HAP-1 (cell line): ENCODE measurements around the gene ZNF608.
A peak's percentile ranks its signal among the peaks of the same experiment; 100 is the strongest.

ENCODE experiments used
- DNase-seq, 2 experiments: peaks; one replicate each; pipeline ENCODE4 v3.0.0-alpha.2; 2016 to 2020; ENCODE audit warnings: low spot score in 2 of 2
- H3K27me3 ChIP-seq: fragments of 250-450 bp; sonication (Bioruptor Pico); 2 replicates; pipeline ENCODE4 v1.5.1; 2020; ENCODE audit warnings: low read depth, mild to moderate bottlenecking, moderate library complexity
- H3K36me3 ChIP-seq: fragments of 250-450 bp; sonication (Bioruptor Pico); replicated peaks from 2 replicates; pipeline ENCODE4 v1.5.1; 2020; ENCODE audit warnings: mild to moderate bottlenecking
- H3K4me1 ChIP-seq: fragments of 250-450 bp; sonication (Bioruptor Pico); 2 replicates; pipeline ENCODE4 v1.5.1; 2020; ENCODE audit warnings: mild to moderate bottlenecking
- H3K4me3 ChIP-seq: fragments of 250-450 bp; sonication (Bioruptor Pico); 2 replicates; pipeline ENCODE4 v1.5.1; 2020; ENCODE audit warnings: mild to moderate bottlenecking, moderate library complexity
- H3K9me3 ChIP-seq: fragments of 250-450 bp; sonication (Bioruptor Pico); 2 replicates; pipeline ENCODE4 v1.5.1; 2020; ENCODE audit warnings: mild to moderate bottlenecking, moderate library complexity
- in situ Hi-C: fragments of 300-500 bp; cut with MboI; formaldehyde crosslinking; loops from 3 replicates; pipeline ENCODE4 v1.14.3; 2020; ENCODE audit warnings: low sequenced_read_pairs, inconsistent platforms, mixed read lengths

Gene ZNF608

DNA sequence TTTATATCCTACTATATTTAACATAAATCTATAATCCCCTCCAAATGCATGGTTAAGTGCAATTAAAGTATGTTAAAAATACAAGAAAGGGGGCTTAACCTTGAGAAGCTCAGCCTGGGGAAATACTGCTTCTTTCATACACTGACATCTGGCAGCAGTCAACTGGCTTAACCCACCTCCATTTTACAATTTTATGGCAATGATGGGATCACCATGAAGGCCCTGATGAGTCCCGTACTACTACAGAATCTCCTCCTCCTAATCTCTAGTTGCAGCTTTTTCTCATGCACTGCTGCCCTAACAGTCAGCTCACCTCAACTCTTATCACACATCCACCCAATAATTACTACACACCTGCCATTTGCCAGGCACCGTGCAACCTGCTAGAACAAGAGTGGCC, 40.9 kb downstream of the ZNF608 start:
- H3K4me1 ChIP-seq: peaks cover 66% of the 10 kb centered on the region
- in situ Hi-C loops: no loop called here
- peak; percentile 57 to 85 for DNase-seq
- H3K36me3 ChIP-seq: no peaks in the 10 kb centered on the region
- H3K27me3 ChIP-seq: no peaks in the 10 kb centered on the region
- no peak overlapping the region for H3K4me3 ChIP-seq
- H3K9me3 ChIP-seq: no peaks in the 10 kb centered on the region

DNA sequence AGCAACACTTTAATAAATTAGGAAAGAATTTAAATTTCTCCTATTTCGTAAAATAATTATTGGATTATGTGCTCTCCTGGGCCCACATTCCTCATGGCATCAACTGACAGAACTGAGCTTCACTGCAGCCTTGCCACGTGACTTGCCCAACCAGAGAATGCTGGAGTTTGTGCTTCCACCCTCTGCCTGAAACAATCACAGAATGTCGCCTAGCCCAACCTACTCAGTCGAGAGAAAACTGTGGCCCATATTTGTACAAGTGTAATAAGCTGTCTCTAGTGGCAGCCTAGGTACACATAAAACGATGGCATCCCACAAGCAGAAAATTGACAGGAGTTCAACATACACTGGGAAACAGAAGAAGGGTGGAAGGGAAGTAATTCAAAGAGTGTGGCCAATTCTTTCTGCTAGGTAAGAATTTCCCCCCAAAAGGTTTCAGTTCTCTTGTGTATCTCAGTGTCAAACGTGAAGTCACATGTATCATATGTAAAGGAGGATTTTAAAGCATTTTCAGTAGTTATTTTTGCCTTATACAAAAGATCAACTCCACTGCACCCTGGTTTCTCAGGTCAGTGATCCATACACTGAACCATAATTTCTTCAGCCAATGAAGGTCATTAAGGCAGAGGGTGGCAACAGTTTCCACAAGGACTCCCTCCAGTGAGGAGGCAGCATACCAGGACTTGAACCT, 41.7 kb downstream of the ZNF608 start:
- Histone ChIP-seq H3K27me3 (no peaks in the 10 kb centered on the region), H3K4me3 (no peak overlapping the region), H3K9me3 (no peaks in the 10 kb centered on the region), H3K4me1 (peaks cover 61% of the 10 kb centered on the region), H3K36me3 (no peaks in the 10 kb centered on the region)
- DNase-seq: peak in 1 of 2 experiments; percentile 24
- in situ Hi-C loops: no loop called here

DNA sequence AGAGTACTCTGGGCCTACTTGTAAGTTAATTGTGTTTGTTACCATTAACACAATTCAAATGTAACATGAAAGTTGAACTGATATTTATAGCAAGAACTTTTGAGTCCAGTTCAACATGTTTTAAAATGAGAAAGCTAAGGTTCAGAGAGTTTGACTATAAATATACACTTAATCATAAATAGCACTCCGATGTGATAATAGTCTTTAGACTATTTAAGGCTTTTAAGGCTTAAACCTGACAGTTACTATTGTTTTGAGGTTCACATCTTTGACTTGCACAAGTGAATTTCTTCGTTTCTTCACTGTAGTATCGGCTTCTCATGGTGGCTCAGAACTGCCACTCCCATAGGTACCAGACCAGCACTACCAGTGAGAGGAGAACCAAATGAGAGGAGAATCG, 42.4 kb downstream of the ZNF608 start:
- H3K9me3 ChIP-seq: no peaks in the 10 kb centered on the region
- H3K4me1 ChIP-seq: peaks cover 59% of the 10 kb centered on the region
- in situ Hi-C loops: no loop called here
- no peak for DNase-seq
- H3K36me3 ChIP-seq: no peaks in the 10 kb centered on the region
- H3K4me3 ChIP-seq: no peak overlapping the region
- no peaks in the 10 kb centered on the region for H3K27me3 ChIP-seq

DNA sequence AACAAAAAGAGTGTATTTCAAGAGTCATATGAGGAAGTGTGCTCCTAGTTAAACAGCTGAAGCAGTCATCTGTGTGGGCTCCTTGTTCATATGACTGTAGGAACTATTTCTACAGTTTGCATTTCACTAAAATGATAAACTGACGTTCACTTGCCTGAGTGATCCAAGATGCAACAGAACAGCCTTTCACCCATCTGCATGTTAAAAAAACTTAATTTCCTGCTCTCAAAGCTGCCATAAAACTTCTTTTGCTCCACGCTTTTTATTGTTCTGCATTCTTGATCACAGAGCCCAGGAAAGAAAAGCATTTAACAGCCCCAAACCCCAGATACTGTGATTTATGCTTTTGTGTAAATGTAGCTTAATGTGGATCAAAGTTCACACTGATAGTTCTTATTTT, 43.9 kb downstream of the ZNF608 start:
- DNase-seq: peak; percentile 33 to 97
- Histone ChIP-seq H3K4me1 (peaks cover 64% of the 10 kb centered on the region), H3K4me3 (no peak overlapping the region), H3K36me3 (no peaks in the 10 kb centered on the region), H3K9me3 (no peaks in the 10 kb centered on the region), H3K27me3 (no peaks in the 10 kb centered on the region)
- in situ Hi-C loops: no loop called here

GRCh38 chr5:124701873-124702425, 44.5 kb downstream of the ZNF608 start:
- in situ Hi-C loops: no loop called here
- H3K4me3 ChIP-seq: no peak overlapping the region
- peaks cover 65% of the 10 kb centered on the region for H3K4me1 ChIP-seq
- H3K27me3 ChIP-seq: no peaks in the 10 kb centered on the region
- DNase-seq: no peak
- no peaks in the 10 kb centered on the region for H3K9me3 ChIP-seq
- H3K36me3 ChIP-seq: no peaks in the 10 kb centered on the region

GRCh38 chr5:124701016-124701415, 45.4 kb downstream of the ZNF608 start:
- H3K4me1 ChIP-seq: peaks cover 56% of the 10 kb centered on the region
- H3K36me3 ChIP-seq: no peaks in the 10 kb centered on the region
- peak in 1 of 2 experiments; percentile 29 for DNase-seq

DNA sequence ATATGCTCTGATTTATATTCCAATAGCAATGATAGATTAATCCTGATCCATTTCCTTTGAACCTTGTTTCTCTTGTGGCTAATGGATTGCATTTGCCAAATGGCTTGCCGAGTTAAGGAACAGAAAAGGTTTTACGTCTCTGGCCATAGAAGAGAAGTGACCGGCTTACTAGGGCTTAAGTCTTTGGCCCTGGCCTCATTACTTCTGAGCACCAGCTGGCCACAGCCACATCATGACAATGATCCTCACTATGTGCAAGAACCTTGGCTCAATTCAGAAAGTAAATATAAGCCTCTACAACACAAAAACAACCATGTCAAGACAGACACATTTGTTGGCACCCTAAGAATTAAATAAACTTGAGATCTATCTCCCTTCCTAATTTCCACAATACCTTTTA, 46.1 kb downstream of the ZNF608 start:
- in situ Hi-C loops: no loop called here
- H3K4me3 ChIP-seq: no peak overlapping the region
- H3K36me3 ChIP-seq: no peaks in the 10 kb centered on the region
- peaks cover 52% of the 10 kb centered on the region for H3K4me1 ChIP-seq
- H3K9me3 ChIP-seq: no peaks in the 10 kb centered on the region
- no peaks in the 10 kb centered on the region for H3K27me3 ChIP-seq
- no peak for DNase-seq

More at GRCh38 chr5:124701016-124701415, 45.4 kb downstream of the ZNF608 start:
- no peak overlapping the region for H3K4me3 ChIP-seq
- in situ Hi-C loops: no loop called here
- no peaks in the 10 kb centered on the region for H3K9me3 ChIP-seq
- H3K27me3 ChIP-seq: no peaks in the 10 kb centered on the region

- Histone ChIP-seq H3K4me3 (no peak overlapping the region), H3K27me3 (no peaks in the 10 kb centered on the region), H3K9me3 (no peaks in the 10 kb centered on the region), H3K4me1 (peaks cover 36% of the 10 kb centered on the region), H3K36me3 (no peaks in the 10 kb centered on the region)
- in situ Hi-C loops: no loop called here
- no peak for DNase-seq
Measured at GRCh38 chr5:124698770-124699169, 47.7 kb downstream of the ZNF608 start.

DNA sequence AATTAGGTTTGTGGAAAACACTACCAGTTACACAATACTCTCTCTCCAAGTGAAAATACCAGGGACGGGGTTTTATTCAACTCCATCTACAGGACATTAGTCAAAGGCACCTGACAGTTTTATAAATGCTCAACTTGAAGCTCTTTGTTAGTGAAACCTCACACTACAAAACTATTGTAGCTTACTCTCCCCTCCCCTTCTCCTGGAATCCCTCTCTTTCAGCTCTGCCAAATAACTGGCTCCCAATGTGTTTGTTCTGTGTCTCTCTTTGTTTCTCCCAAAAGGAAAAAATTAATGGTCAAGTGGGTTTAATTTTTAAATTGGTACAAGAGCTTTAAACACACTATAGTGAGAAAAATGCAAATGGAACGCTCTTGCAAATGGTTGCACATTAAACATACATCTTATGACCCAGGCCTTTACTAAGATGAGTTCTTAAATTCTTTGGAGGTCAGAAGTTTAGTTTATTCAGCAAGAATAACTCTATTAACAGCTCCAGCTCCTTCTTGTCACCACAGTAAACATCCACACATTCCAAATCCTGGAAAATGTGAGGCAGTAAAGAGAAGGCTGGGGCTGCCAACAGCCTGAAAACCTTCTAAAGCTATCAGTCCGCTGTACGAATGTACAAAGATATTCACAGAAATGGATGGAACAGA, 48.4 kb downstream of the ZNF608 start:
- peaks cover 31% of the 10 kb centered on the region for H3K4me1 ChIP-seq
- no peaks in the 10 kb centered on the region for H3K27me3 ChIP-seq
- H3K9me3 ChIP-seq: no peaks in the 10 kb centered on the region
- peak; percentile 66 to 100 for DNase-seq
- H3K4me3 ChIP-seq: no peak overlapping the region
- no peaks in the 10 kb centered on the region for H3K36me3 ChIP-seq
- in situ Hi-C loops: no loop called here

GRCh38 chr5:124697501-124697900, 48.9 kb downstream of the ZNF608 start:
- in situ Hi-C loops: no loop called here
- Histone ChIP-seq H3K9me3 (no peaks in the 10 kb centered on the region), H3K36me3 (no peaks in the 10 kb centered on the region), H3K4me3 (no peak overlapping the region), H3K4me1 (peaks cover 34% of the 10 kb centered on the region), H3K27me3 (no peaks in the 10 kb centered on the region)
- DNase-seq: no peak

GRCh38 chr5:124696898-124697297, 49.5 kb downstream of the ZNF608 start:
- H3K4me3 ChIP-seq: no peak overlapping the region
- H3K27me3 ChIP-seq: no peaks in the 10 kb centered on the region
- H3K9me3 ChIP-seq: no peaks in the 10 kb centered on the region
- in situ Hi-C loops: no loop called here
- H3K36me3 ChIP-seq: no peaks in the 10 kb centered on the region
- DNase-seq: no peak
- peaks cover 34% of the 10 kb centered on the region for H3K4me1 ChIP-seq
